ENCODE results near the gene COTL1.
"Not testable (repeated sequence)": the region's sequence is repeated elsewhere in the genome, so short reads cannot be mapped to it uniquely, and the experiment has no call there.

The COTL1 gene

DNA sequence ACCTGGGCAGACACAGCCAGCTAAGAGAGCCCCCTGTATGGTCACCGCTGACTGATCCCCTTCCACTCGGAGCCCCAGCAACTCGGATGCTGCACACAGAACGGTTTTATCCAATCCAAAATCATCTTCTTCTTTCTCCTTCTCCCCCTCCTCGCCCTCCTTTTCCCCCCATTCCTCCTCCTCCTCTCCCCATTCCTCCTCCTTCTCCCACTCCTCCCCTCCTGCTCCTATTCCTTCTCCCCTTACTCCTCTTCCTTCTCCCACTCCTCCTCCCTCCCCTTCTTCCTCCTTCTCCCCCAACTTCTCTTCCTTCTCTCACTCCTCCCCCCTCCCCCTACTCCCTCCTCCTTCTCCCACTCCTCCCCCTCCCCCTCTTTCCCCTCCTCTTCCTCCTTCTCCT, 83.1 kb downstream of the COTL1 start:
- no peak overlapping the region for H3K4me3 ChIP-seq (ENCODE audit: low read depth in 1 of 2, low read length in 2 of 2)
- H3K4me1 ChIP-seq (ENCODE audit: control insufficient read depth in 1 of 2, insufficient read depth in 2 of 2, low read length in 2 of 2) = peaks cover 8 to 16% of the 10 kb centered on the region in 2 donors
- H3K27ac ChIP-seq (ENCODE audit: low read length) = no peak overlapping the region
- no peaks in the 10 kb centered on the region for H3K9me3 ChIP-seq (ENCODE audit: control insufficient read depth in 1 of 2, low read length in 2 of 2)
- H3K27me3 ChIP-seq (ENCODE audit: low read depth, low read length) = no peaks in the 10 kb centered on the region
- no peaks in the 10 kb centered on the region for H3K36me3 ChIP-seq (ENCODE audit: control insufficient read depth in 1 of 2, insufficient read depth in 2 of 2, low read length in 2 of 2)

DNA sequence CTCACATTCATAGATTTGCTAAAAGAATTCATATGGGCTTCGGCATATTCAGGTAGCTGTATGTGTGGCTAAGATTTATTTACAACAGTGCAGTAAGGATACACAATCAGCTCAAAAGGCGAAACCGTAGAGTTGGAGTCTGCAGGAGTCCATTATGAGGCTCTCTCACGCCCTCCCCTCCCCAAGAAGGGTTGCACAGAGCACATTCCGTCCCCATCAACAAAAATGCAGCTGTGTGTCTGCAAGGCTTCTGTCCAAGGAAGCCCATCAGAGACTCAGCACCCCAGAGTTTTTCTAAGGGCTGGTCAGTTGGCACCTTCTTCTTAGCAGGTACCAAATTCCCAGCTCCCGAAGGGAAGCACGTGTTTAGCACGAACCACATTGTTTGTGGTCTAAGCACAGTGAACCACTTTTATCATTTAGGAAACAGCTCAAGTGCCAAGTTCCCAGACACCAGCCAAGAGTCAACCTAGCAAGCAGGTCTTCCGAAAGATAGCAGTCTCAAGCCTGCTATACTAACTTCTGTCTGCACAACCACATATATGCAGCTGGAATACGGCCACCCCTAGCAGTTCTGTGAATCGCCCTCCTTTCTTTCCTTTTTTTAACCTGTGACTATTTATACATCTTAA, 84.9 kb downstream of the COTL1 start:
- H3K27ac ChIP-seq (ENCODE audit: low read length) = peak overlapping the region; percentile 68
- H3K4me3 ChIP-seq (ENCODE audit: low read depth in 1 of 2, low read length in 2 of 2) = no peak overlapping the region

DNA sequence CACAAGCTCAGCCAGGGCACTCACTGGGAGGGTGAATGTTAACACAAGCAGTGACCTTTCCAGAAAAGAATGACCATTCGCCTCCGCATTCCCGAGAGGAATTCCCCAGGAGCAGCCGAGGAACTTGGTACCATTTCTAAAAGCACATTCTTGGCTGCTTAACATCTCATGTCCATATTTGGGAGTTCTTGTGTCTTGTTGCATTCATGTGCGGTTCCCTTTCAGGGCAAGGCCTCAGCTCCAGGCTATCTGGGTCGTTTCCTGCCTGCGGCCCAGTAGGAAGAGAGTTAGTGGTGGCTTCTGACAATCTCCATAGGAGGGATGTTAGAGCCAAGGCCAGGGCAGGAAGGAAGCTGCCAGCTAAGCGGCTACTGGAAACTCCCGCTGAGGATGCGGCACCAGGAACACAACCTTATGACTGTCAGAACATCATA, 85.6 kb downstream of the COTL1 start:
- Histone ChIP-seq H3K27ac (ENCODE audit: low read length) (peak overlapping the region; percentile 68), H3K27me3 (ENCODE audit: low read depth, low read length) (no peaks in the 10 kb centered on the region), H3K4me3 (ENCODE audit: low read depth in 1 of 2, low read length in 2 of 2) (no peak overlapping the region), H3K4me1 (ENCODE audit: control insufficient read depth in 1 of 2, insufficient read depth in 2 of 2, low read length in 2 of 2) (peaks cover 8 to 20% of the 10 kb centered on the region in 2 donors), H3K36me3 (ENCODE audit: control insufficient read depth in 1 of 2, insufficient read depth in 2 of 2, low read length in 2 of 2) (no peaks in the 10 kb centered on the region), H3K9me3 (ENCODE audit: control insufficient read depth in 1 of 2, low read length in 2 of 2) (no peaks in the 10 kb centered on the region)

More for the DNA sequence above, 84.9 kb downstream of the COTL1 start:
- H3K36me3 ChIP-seq (ENCODE audit: control insufficient read depth in 1 of 2, insufficient read depth in 2 of 2, low read length in 2 of 2) = no peaks in the 10 kb centered on the region
- H3K9me3 ChIP-seq (ENCODE audit: control insufficient read depth in 1 of 2, low read length in 2 of 2) = no peaks in the 10 kb centered on the region
- H3K27me3 ChIP-seq (ENCODE audit: low read depth, low read length) = no peaks in the 10 kb centered on the region
- H3K4me1 ChIP-seq (ENCODE audit: control insufficient read depth in 1 of 2, insufficient read depth in 2 of 2, low read length in 2 of 2) = peaks cover 8 to 16% of the 10 kb centered on the region in 2 donors

DNA sequence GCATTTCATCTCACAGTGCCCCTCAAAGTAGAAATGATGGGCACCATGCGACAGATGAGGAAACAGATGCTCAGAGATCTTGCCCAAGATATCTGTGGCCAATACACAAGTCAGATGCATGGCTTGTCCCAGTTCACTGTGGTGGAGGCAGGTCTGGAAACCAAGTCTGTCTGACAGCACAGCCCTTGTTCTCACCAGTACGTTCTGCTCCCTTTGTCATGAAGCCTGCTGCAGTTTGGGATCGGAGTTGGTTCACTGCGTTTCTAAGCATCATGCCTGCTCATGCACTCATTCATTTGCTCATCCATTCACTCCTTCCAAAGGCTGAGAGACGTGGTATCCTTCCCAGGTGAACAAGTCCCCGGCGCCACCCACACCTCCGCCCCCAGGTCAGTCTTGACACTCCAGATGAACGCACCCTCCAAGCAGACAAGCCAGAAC, 86.2 kb downstream of the COTL1 start:
- Histone ChIP-seq H3K27ac (ENCODE audit: low read length) (peak overlapping the region; percentile 33), H3K36me3 (ENCODE audit: control insufficient read depth in 1 of 2, insufficient read depth in 2 of 2, low read length in 2 of 2) (no peaks in the 10 kb centered on the region), H3K4me1 (ENCODE audit: control insufficient read depth in 1 of 2, insufficient read depth in 2 of 2, low read length in 2 of 2) (peaks cover 8 to 26% of the 10 kb centered on the region in 2 donors), H3K4me3 (ENCODE audit: low read depth in 1 of 2, low read length in 2 of 2) (no peak overlapping the region), H3K27me3 (ENCODE audit: low read depth, low read length) (no peaks in the 10 kb centered on the region), H3K9me3 (ENCODE audit: control insufficient read depth in 1 of 2, low read length in 2 of 2) (no peaks in the 10 kb centered on the region)

DNA sequence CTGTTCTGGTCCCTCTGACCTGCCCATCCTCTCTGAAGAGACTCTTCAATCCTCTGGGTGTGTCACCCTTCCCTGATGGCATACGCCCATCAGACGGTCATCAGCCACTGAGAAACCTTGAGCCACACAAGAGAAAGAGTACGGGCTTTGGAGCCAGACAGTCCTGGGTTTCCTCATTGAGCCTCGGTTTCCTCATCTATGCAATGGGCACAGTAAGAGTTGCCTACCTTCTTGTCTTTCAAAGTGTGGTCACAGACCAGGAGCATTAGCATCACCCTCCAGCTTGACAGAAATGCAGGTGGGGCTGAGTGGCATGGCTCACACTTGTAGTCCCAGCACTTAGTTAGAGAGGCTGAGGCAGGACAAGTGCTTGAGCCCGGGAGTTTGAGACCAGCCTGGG, 87.3 kb downstream of the COTL1 start:
- H3K9me3 ChIP-seq (ENCODE audit: control insufficient read depth in 1 of 2, low read length in 2 of 2) = no peaks in the 10 kb centered on the region
- H3K36me3 ChIP-seq (ENCODE audit: control insufficient read depth in 1 of 2, insufficient read depth in 2 of 2, low read length in 2 of 2) = no peaks in the 10 kb centered on the region
- no peaks in the 10 kb centered on the region for H3K27me3 ChIP-seq (ENCODE audit: low read depth, low read length)
- peaks cover 8 to 30% of the 10 kb centered on the region in 2 donors for H3K4me1 ChIP-seq (ENCODE audit: control insufficient read depth in 1 of 2, insufficient read depth in 2 of 2, low read length in 2 of 2)
- no peak overlapping the region for H3K4me3 ChIP-seq (ENCODE audit: low read depth in 1 of 2, low read length in 2 of 2)
- H3K27ac ChIP-seq (ENCODE audit: low read length) = no peak overlapping the region

DNA sequence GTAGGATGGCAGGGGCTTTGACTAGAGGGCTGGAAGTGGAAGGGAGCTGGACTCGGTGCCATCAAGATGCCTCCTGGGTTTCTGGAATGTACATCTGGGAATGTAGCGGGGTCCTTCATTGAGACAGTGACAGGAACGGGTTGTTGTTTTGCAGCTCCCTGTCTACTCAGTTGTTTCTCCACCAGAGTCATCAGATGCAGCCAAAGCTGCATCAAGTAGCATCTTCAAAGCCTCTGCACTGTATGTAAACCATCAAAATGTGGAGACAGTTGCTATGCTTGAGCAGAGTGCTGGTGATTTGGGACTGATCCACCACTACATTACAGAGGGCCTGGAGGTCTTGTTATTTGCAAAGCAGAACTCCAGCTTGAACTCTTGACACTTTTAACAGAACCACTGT, 88.3 kb downstream of the COTL1 start:
- Histone ChIP-seq H3K4me1 (ENCODE audit: control insufficient read depth in 1 of 2, insufficient read depth in 2 of 2, low read length in 2 of 2) (peaks cover 8 to 30% of the 10 kb centered on the region in 2 donors), H3K36me3 (ENCODE audit: control insufficient read depth in 1 of 2, insufficient read depth in 2 of 2, low read length in 2 of 2) (no peaks in the 10 kb centered on the region), H3K27ac (ENCODE audit: low read length) (no peak overlapping the region), H3K9me3 (ENCODE audit: control insufficient read depth in 1 of 2, low read length in 2 of 2) (no peaks in the 10 kb centered on the region), H3K4me3 (ENCODE audit: low read depth in 1 of 2, low read length in 2 of 2) (no peak overlapping the region), H3K27me3 (ENCODE audit: low read depth, low read length) (no peaks in the 10 kb centered on the region)

DNA sequence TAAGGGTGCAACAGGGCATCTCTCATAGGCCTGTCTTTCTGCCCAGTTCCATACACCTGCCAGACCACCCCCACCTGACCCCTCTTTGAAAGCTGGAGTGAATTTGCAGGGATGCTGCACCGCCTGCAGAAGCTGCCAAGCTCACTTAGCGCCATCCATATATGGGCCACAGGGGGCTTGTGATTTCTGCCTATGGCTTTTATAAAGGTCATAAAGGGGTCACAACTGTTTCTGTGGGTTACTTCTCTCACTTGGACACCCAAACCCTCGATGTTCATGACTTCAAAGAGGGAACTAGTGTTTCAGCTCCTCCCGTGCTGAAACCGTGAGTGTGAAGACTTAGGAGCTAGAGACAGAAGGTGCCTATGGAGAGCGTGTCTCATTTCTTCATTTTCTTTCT, 89.6 kb downstream of the COTL1 start:
- Histone ChIP-seq H3K27ac (ENCODE audit: low read length) (no peak overlapping the region), H3K9me3 (ENCODE audit: control insufficient read depth in 1 of 2, low read length in 2 of 2) (no peaks in the 10 kb centered on the region), H3K36me3 (ENCODE audit: control insufficient read depth in 1 of 2, insufficient read depth in 2 of 2, low read length in 2 of 2) (no peaks in the 10 kb centered on the region), H3K4me3 (ENCODE audit: low read depth in 1 of 2, low read length in 2 of 2) (no peak overlapping the region), H3K27me3 (ENCODE audit: low read depth, low read length) (no peaks in the 10 kb centered on the region), H3K4me1 (ENCODE audit: control insufficient read depth in 1 of 2, insufficient read depth in 2 of 2, low read length in 2 of 2) (peaks cover 8 to 30% of the 10 kb centered on the region in 2 donors)

DNA sequence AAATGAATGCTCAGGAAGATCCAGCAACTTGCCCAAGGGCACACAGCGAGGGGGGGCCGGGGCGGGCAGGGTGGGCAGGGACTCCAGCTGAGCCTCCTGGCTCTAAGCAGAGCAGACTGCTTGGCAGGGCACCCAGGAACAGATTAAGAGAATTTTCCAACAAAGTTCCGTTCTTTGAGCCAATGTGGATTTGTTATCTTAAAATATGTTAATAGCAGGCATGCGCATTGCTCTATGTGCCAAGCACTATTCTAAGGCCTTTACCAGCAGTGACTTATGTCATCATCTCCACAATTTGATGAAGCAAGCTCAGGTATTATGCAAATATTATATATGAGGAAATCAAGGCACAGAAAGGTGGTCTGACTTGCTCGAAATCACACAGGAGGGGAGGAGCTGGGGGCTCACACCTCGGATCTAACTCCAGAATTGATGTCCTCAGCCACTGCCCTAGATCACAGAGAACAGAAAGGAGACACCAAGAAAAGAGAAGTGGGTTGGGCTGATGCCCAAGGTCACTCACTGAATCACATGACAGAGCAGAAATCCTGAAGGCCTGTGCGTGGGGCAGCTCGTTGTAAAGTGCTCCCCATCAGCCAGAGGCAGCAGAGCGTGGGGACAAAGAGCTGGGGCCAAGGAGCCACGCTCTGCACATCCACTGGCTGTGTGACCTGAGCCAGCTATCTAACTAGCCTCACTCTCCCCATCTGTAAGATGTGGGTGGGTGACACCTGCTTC, 90.2 kb downstream of the COTL1 start:
- Histone ChIP-seq H3K4me3 (ENCODE audit: low read depth in 1 of 2, low read length in 2 of 2) (peak overlapping the region in 1 of 2 donors; percentile 20), H3K27me3 (ENCODE audit: low read depth, low read length) (no peaks in the 10 kb centered on the region), H3K9me3 (ENCODE audit: control insufficient read depth in 1 of 2, low read length in 2 of 2) (no peaks in the 10 kb centered on the region), H3K27ac (ENCODE audit: low read length) (no peak overlapping the region), H3K36me3 (ENCODE audit: control insufficient read depth in 1 of 2, insufficient read depth in 2 of 2, low read length in 2 of 2) (no peaks in the 10 kb centered on the region), H3K4me1 (ENCODE audit: control insufficient read depth in 1 of 2, insufficient read depth in 2 of 2, low read length in 2 of 2) (peaks cover 8 to 23% of the 10 kb centered on the region in 2 donors)

DNA sequence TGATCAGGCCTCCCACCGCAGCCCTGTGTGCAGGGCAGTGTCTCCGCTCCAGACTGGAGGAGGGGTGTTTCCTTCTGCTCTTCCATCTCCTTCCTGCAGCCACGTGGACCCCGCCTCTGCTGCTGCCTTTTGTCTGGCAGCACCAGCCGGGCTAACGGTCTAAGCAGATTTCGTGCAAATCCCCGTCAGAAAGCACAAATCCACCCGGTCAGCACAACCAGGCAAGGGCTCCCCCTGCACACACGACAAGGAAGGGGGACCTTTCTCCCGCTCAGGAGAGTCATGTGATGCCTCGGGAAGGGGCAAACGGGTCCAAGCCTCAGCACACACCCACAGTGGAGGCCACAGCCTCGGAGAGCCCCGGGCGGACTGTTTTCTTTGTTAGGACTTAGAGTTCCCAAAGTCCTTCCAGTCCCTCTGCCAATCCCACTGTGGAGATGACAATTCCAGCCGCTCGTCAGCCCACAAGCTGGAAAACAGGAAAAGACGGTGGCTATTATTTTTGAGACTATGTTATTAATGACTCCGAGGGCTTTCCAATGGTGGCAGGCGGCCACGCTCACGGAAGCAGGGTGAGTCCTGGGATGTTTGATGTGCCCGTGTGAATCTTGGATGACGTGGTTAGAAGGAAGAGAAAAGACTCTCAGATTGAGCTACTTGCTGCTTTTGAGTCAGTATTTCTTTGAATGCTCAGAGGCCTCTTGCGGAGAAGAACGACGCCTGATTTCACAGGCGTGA, 90.9 kb downstream of the COTL1 start:
- Histone ChIP-seq H3K27ac (ENCODE audit: low read length) (no peak overlapping the region), H3K9me3 (ENCODE audit: control insufficient read depth in 1 of 2, low read length in 2 of 2) (no peaks in the 10 kb centered on the region), H3K4me1 (ENCODE audit: control insufficient read depth in 1 of 2, insufficient read depth in 2 of 2, low read length in 2 of 2) (peaks cover 6 to 16% of the 10 kb centered on the region in 2 donors), H3K27me3 (ENCODE audit: low read depth, low read length) (no peaks in the 10 kb centered on the region), H3K36me3 (ENCODE audit: control insufficient read depth in 1 of 2, insufficient read depth in 2 of 2, low read length in 2 of 2) (no peaks in the 10 kb centered on the region), H3K4me3 (ENCODE audit: low read depth in 1 of 2, low read length in 2 of 2) (peak overlapping the region in 1 of 2 donors; percentile 20)

DNA sequence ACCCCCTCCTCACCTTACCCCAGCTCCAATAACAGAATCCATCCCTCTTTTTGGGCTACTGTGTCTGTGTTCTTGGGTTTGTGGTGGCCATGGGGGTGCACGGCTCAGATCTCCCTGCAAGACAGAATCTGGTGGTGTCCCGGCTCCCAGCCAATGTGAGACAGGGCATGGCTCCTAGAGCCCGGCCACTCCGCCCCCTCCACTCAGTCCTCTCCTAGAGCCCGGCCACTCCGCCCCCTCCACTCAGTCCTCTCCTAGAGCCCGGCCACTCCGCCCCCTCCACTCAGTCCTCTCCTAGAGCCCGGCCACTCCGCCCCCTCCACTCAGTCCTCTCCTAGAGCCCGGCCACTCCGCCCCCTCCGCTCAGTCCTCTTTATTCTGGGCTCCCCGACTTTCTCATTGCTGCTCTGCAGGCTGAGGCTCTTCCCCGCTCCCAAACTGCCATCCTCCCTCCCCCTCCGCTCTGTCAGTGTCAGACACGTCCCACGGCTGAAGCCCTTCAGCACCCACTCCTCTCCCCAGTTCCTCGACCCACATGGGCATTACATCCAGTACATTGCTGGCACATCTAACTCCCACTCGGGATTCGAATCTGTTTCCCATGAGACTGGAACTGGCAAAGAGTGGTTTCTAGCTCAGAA, 92.8 kb downstream of the COTL1 start:
- H3K4me1 ChIP-seq (ENCODE audit: control insufficient read depth in 1 of 2, insufficient read depth in 2 of 2, low read length in 2 of 2) = peaks cover 0 to 14% of the 10 kb centered on the region in 2 donors
- not testable (repeated sequence) for H3K4me3 ChIP-seq (ENCODE audit: low read depth in 1 of 2, low read length in 2 of 2); H3K36me3 ChIP-seq (ENCODE audit: control insufficient read depth in 1 of 2, insufficient read depth in 2 of 2, low read length in 2 of 2); H3K27ac ChIP-seq (ENCODE audit: low read length); H3K27me3 ChIP-seq (ENCODE audit: low read depth, low read length); H3K9me3 ChIP-seq (ENCODE audit: control insufficient read depth in 1 of 2, low read length in 2 of 2)

DNA sequence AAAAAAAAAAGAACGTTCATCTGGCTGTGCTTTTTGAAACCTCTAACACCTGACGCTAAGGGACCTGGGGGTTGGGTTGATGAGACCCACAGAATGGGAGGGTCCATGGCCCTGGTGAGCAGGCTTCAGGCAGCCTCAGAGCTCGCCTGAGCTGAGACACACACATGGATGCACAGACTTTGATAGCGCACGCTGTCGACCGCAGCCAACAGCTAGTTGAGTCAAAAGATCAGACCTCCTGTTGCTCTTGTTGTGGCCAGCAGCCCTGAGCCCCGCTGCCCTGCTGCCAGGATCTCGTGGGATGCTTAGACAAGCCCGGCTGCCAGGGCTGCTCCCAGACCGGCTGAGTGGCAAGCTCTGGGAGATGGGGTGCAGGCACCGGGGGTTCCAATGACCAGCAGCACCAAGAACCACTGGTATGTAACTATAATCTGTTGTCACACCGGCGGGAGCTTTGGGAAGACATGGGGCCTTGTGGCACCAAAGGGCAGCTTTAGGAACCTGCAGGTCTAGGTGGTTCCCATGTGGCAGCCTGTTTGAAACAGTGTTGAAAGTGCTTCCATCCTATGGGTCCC, 93.4 kb downstream of the COTL1 start:
- no peaks in the 10 kb centered on the region for H3K9me3 ChIP-seq (ENCODE audit: control insufficient read depth in 1 of 2, low read length in 2 of 2)
- H3K27me3 ChIP-seq (ENCODE audit: low read depth, low read length) = no peaks in the 10 kb centered on the region
- H3K4me3 ChIP-seq (ENCODE audit: low read depth in 1 of 2, low read length in 2 of 2) = no peak overlapping the region
- H3K36me3 ChIP-seq (ENCODE audit: control insufficient read depth in 1 of 2, insufficient read depth in 2 of 2, low read length in 2 of 2) = no peaks in the 10 kb centered on the region
- H3K4me1 ChIP-seq (ENCODE audit: control insufficient read depth in 1 of 2, insufficient read depth in 2 of 2, low read length in 2 of 2) = peaks cover 0 to 14% of the 10 kb centered on the region in 2 donors
- no peak overlapping the region for H3K27ac ChIP-seq (ENCODE audit: low read length)
